Right lobe of liver (tissue), 6 donors: Measurements from ENCODE around the gene VSIG4. TPM values are rescaled to one million over a fixed set of nuclear protein-coding genes. Genes with fewer than 3 reads are reported as not detected.

Experiments
- ATAC-seq, 4 donors: fragments of 200-7000 bp; cut with Tn5 transposase; one replicate each; pipeline ENCODE4 v1.9.1; 2020; ENCODE audit warnings: mild to moderate bottlenecking in 4 of 4, moderate library complexity in 4 of 4
- DNase-seq, 3 donors: peaks; one replicate each; pipeline ENCODE4 v3.0.0-alpha.2; 2020
- H3K27ac ChIP-seq, 3 donors: fragments of 200-600 bp; one replicate each; pipeline ENCODE4 v1.8.0; 2022
- H3K27me3 ChIP-seq, 2 donors: fragments of 200-600 bp; one replicate each; pipeline ENCODE4 v1.8.0; 2022
- H3K36me3 ChIP-seq, 4 donors: fragments of 200-600 bp; sonication (generic) in 1 of 4; one replicate each; pipeline versions ENCODE4 v1.5.1 to v1.8.0; 2017 to 2022; ENCODE audit warnings: control low read depth in 1 of 4
- H3K4me1 ChIP-seq, 4 donors: fragments of 200-600 bp; sonication (generic) in 1 of 4; one replicate each; pipeline versions ENCODE4 v1.5.1 to v1.8.0; 2017 to 2022; ENCODE audit warnings: control low read depth in 1 of 4
- H3K4me3 ChIP-seq, 3 donors: fragments of 200-600 bp; one replicate each; pipeline ENCODE4 v1.8.0; 2022
- H3K9me3 ChIP-seq, 4 donors: fragments of 200-600 bp; sonication (generic) in 1 of 4; one replicate each; pipeline versions ENCODE4 v1.5.1 to v1.8.0; 2017 to 2022; ENCODE audit warnings: control low read depth in 1 of 4
- POLR2A ChIP-seq: fragments of 450-650 bp; IDR thresholded peaks from one replicate; pipeline ENCODE4 v1.6.1; 2017; ENCODE audit warnings: antibody characterized with exemption, mild to moderate bottlenecking
- WGBS: methylation state at CpG from one replicate; pipeline ENCODE4 v1.1.6; 2018; ENCODE audit warnings: low coverage, low lambda C conversion rate; ENCODE audit not compliant: insufficient coverage; ENCODE audit errors: missing lambda C conversion rate; 5-methylcytosine and 5-hydroxymethylcytosine counted together
- intact Hi-C, 2 donors: fragments of 100-400 bp; cut with DNase I; formaldehyde crosslinking; loops; one replicate each; pipeline versions ENCODE4 v1.11.2 to v1.14.1; 2022
- total RNA-seq, 6 experiments: library from RNA; depleted of rRNA in 2 of 6; stranded (reverse); fragments of >200 nt in 2 of 6; fragmentation: NEBNext Ultra II Directional in 3 of 6; extraction: Animal tissue kit (Norgen Biotek cat#: 25700) in 3 of 6; gene quantifications; one replicate each; pipeline versions ENCODE4 v1.1.0 to v1.2.4, GENCODE V29; 2016 to 2023
- TF ChIP-seq, protein P1 (sequence below), 4 donors: fragments of 200-600 bp in 3 of 4; fragments of 450-650 bp in 1 of 4; IDR thresholded peaks; one replicate each; pipeline versions ENCODE4 v1.5.1 to v1.8.0; 2016 to 2022; ENCODE audit warnings: antibody characterized with exemption in 4 of 4, mild to moderate bottlenecking in 2 of 4
- donor health status: DM: no; HTN: yes; CAD: no.
- donor health status: DM: no; HTN: no; CAD: no.
- donor health status: DM: no; HTN: no; CAD: no.
- donor health status: DM: no; HTN: yes; CAD: no.
- donor health status: DM: no; HTN: yes; CAD: no.

Gene VSIG4
- total RNA-seq, 6 experiments from 2014 or later, result 16.9 to 50.2 (median 31.4) TPM

DNA sequence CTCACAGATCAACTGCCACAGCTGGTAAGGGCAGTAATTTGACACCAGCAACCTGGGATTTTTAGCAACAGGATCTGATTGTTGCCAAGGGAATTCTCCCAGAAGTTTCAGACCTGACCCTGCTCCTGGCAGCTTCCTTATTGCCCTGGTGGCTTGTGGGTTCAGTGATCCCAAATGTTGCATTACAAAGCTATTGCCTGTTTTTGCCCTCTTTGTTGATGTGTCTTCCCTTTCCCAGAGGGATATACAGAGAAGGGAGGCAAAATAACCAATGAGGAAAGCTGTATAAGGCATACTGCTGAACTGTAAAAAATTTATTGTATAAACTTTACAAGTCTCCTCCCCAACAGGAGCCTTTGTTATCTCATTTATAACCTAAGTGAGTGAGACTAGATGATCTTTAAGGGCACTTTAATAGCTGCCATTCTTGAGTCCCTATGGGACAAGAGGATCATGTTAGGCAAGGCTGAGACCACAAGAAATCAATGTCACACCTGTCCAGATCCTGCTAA, 22.2 kb downstream of the VSIG4 start:
- no peaks in the 10 kb centered on the region for H3K36me3 ChIP-seq
- no peak for ATAC-seq
- intact Hi-C loops, result no loop called here

DNA sequence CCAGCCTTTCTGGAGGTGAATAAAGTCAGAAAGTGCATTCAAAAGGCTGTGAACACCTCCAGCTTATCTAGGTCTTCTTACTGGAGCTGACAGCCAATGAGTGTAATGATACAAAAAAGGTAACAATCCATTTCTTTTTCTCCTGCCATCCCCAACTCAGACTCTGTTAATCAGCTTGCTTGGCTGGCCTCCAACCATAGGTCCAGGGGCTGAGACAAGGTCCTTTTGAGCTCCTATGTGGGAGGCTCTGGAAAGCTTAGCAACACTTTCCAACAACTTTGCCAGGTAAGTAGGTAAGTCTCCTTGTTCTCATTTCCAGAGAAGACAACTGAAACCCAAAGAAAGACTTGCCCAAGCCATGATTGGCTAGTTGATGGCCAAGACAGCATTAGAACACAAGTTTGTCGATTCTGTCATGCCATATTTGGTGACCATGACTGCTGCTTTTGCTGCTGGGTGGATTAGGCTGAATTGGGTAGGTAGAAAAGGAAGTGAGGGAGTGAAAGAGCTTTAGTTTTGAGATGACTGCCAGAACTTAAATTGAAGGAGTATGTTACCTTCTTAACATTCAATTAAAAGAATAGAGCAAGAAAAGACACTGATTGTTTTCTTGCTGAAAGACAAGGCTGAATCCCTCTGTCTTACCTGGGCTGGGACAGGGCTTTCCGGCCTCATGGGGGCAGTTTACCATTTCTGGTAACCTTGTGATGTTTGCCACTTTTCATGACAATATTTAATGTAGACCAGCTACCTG, 22.8 kb downstream of the VSIG4 start:
- ATAC-seq (no peak), DNase-seq (no peak)
- H3K27ac ChIP-seq, result peak overlapping the region in 1 of 3 donors; percentile 8
- no peak overlapping the region for H3K4me3 ChIP-seq
- H3K4me1 ChIP-seq, result no peaks in the 10 kb centered on the region
- 47% methylated on average over 2 of the region's 2 CpGs for WGBS
- no peaks in the 10 kb centered on the region for H3K36me3 ChIP-seq
- intact Hi-C loops, result no loop called here
- TF ChIP-seq, protein P1, sequence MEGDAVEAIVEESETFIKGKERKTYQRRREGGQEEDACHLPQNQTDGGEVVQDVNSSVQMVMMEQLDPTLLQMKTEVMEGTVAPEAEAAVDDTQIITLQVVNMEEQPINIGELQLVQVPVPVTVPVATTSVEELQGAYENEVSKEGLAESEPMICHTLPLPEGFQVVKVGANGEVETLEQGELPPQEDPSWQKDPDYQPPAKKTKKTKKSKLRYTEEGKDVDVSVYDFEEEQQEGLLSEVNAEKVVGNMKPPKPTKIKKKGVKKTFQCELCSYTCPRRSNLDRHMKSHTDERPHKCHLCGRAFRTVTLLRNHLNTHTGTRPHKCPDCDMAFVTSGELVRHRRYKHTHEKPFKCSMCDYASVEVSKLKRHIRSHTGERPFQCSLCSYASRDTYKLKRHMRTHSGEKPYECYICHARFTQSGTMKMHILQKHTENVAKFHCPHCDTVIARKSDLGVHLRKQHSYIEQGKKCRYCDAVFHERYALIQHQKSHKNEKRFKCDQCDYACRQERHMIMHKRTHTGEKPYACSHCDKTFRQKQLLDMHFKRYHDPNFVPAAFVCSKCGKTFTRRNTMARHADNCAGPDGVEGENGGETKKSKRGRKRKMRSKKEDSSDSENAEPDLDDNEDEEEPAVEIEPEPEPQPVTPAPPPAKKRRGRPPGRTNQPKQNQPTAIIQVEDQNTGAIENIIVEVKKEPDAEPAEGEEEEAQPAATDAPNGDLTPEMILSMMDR (IDR thresholded peaks at IDR 0.05), result no peak
- no peak for TF ChIP-seq POLR2A
- H3K27me3 ChIP-seq, result no peaks in the 10 kb centered on the region
- no peaks in the 10 kb centered on the region for H3K9me3 ChIP-seq

More for the DNA sequence above, 22.2 kb downstream of the VSIG4 start:
- Histone ChIP-seq H3K4me1 (no peaks in the 10 kb centered on the region), H3K9me3 (no peaks in the 10 kb centered on the region), H3K4me3 (no peak overlapping the region), H3K27me3 (no peaks in the 10 kb centered on the region), H3K27ac (peak overlapping the region in 1 of 3 donors; percentile 8)
- DNase-seq, result no peak
- TF ChIP-seq POLR2A, result no peak
- TF ChIP-seq, protein P1 (IDR thresholded peaks at IDR 0.05), result no peak

DNA sequence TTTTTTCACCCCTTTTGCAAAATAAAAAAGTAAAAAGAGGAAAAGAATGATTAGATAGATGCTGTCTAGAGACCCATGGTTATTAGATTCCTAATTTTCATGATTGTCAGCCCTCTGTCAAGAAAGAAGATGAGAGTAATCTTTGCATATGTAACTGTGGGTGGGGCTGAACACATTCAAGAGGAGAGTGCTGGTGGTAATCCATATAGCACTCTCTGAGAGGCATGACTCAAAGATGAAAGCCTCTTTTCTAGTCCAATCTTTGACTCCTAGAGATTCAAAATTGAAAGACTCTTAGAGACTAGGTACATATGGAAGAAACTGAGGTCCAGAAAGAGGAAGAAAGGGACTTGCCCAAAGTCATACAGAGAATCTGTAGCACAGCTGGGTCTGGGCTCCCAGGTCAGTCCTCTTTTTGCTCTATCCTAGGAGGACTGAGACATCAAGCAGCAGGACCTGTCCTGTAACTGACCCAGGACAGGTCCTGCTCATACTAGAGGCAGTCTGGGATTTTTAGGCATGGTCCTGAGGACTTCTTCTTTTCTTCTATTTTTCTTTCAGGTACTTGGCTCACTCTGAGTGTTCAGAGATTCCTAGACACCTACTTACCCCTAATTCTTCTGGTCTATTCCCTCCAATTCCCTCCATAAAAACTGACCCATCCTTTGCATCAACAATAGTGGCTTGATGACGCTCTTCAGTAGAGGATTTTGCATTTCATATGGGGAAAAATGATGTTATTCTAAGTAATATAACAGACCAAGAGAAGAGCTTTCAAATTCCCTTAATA, 23.8 kb downstream of the VSIG4 start:
- no peaks in the 10 kb centered on the region for H3K4me1 ChIP-seq
- no peaks in the 10 kb centered on the region for H3K36me3 ChIP-seq
- intact Hi-C loops, result no loop called here
- ATAC-seq (no peak), DNase-seq (no peak)
- TF ChIP-seq, protein P1 (IDR thresholded peaks at IDR 0.05), result no peak
- no peak for TF ChIP-seq POLR2A
- peak overlapping the region in 1 of 3 donors; percentile 50 for H3K27ac ChIP-seq
- peak overlapping the region in 1 of 3 donors; percentile 14 for H3K4me3 ChIP-seq
- H3K27me3 ChIP-seq, result no peaks in the 10 kb centered on the region
- 57% methylated on average over 1 of the region's 1 CpG for WGBS
- H3K9me3 ChIP-seq, result no peaks in the 10 kb centered on the region

DNA sequence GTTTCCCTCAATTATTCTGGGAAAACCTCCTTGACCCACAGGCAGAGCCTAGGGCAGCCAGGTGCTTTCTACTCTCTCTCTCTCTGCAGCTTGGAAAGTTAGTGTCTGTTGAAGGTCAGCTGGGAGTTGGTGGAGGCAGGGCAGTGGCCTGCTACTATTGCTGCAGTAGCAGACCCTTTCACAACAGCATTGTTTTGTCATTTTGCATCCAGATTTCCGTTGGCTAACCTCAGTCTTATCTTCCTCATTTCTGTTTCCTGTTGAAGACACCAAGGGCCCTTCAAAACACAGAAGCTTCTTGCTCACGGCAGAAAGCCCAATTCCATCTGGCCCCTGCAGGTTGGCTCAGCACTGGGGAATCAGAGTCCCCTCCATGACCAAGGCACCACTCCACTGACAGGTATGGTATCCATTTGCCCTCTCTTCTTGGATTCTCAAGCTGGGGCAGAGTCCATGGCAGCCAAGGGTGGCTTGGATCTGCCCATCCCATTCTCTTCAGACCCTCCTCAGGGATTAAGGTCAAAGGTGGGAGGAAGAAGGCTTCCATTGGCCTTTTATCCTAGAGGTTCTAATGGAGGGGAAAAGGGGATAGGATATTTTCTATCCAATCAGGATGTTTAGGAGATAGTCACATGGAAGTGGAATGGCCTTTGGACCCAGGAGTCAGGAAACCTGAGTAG, 24.6 kb downstream of the VSIG4 start:
- Histone ChIP-seq H3K9me3 (no peaks in the 10 kb centered on the region), H3K27me3 (no peaks in the 10 kb centered on the region), H3K36me3 (no peaks in the 10 kb centered on the region), H3K27ac (peak overlapping the region in 1 of 3 donors; percentile 50), H3K4me3 (peak overlapping the region in 1 of 3 donors; percentile 14), H3K4me1 (no peaks in the 10 kb centered on the region)
- peak in 2 of 3 donors; percentile 32 to 55 for DNase-seq
- ATAC-seq, result peak; percentile 57 to 64 (median 60)
- TF ChIP-seq POLR2A, result peak; percentile 33
- TF ChIP-seq, protein P1 (IDR thresholded peaks at IDR 0.05), result no peak
- intact Hi-C loops, result no loop called here
- WGBS, result 19% methylated on average over 2 of the region's 2 CpGs
